Stimulated activated memory B cell treated with anti-CD40 and anti-IgM and Interleukin-4, amounts not matched to agents 10 μg/mL and 1 μg/mL and 100 μg/mL, for 72 hours (primary cell): Measurements from ENCODE around the gene IFITM5.
"Not testable (repeated sequence)": the region's sequence is repeated elsewhere in the genome, so short reads cannot be mapped to it uniquely, and the experiment has no call there.

ENCODE experiments used
- ATAC-seq: fragments of 150-1000 bp; cut with Tn5 transposase; 2 replicates; pipeline ENCODE4 v1.10.0; 2021
- H3K27ac Mint-ChIP-seq: one replicate; pipeline ENCODE4 v1.8.0; 2022; ENCODE audit warnings: mild to moderate bottlenecking, mixed read lengths
- H3K27me3 Mint-ChIP-seq: one replicate; pipeline ENCODE4 v1.8.0; 2022; ENCODE audit warnings: mixed read lengths
- H3K36me3 Mint-ChIP-seq: one replicate; pipeline ENCODE4 v1.8.0; 2022; ENCODE audit warnings: mixed read lengths
- H3K4me1 Mint-ChIP-seq: one replicate; pipeline ENCODE4 v1.8.0; 2022; ENCODE audit warnings: mixed read lengths
- H3K4me3 Mint-ChIP-seq: one replicate; pipeline ENCODE4 v1.8.0; 2022; ENCODE audit warnings: mild to moderate bottlenecking, moderate library complexity, mixed read lengths
- H3K9me3 Mint-ChIP-seq: one replicate; pipeline ENCODE4 v1.8.0; 2022; ENCODE audit warnings: mixed read lengths

The IFITM5 gene

GRCh38 chr11:331358-332060 lies 32.2 kb upstream of the IFITM5 start:
- H3K36me3 Mint-ChIP-seq, result no peaks in the 10 kb centered on the region
- no peak overlapping the region for H3K27ac Mint-ChIP-seq
- no peaks in the 10 kb centered on the region for H3K27me3 Mint-ChIP-seq
- ATAC-seq, result no peak
- H3K4me3 Mint-ChIP-seq, result peak overlapping the region; percentile 36
- H3K9me3 Mint-ChIP-seq, result no peaks in the 10 kb centered on the region
- peaks cover 51% of the 10 kb centered on the region for H3K4me1 Mint-ChIP-seq

GRCh38 chr11:330694-331357 lies 31.5 kb upstream of the IFITM5 start:
- Mint-ChIP-seq H3K4me3 (peak overlapping the region; percentile 36), H3K9me3 (no peaks in the 10 kb centered on the region), H3K27ac (peak overlapping the region; percentile 60), H3K4me1 (peaks cover 56% of the 10 kb centered on the region), H3K27me3 (no peaks in the 10 kb centered on the region), H3K36me3 (no peaks in the 10 kb centered on the region)
- peak; percentile 13 for ATAC-seq

- no peak for ATAC-seq
- peak overlapping the region; percentile 60 for H3K27ac Mint-ChIP-seq
- H3K4me3 Mint-ChIP-seq, result peak overlapping the region; percentile 23
- H3K27me3 Mint-ChIP-seq, result no peaks in the 10 kb centered on the region
- no peaks in the 10 kb centered on the region for H3K9me3 Mint-ChIP-seq
- H3K4me1 Mint-ChIP-seq, result peaks cover 57% of the 10 kb centered on the region
- H3K36me3 Mint-ChIP-seq, result no peaks in the 10 kb centered on the region
Observed at GRCh38 chr11:330307-330693, 31.0 kb upstream of the IFITM5 start.

- no peak overlapping the region for H3K4me3 Mint-ChIP-seq
- H3K27ac Mint-ChIP-seq, result peak overlapping the region; percentile 60
- no peak for ATAC-seq
- H3K4me1 Mint-ChIP-seq, result peaks cover 59% of the 10 kb centered on the region
- H3K9me3 Mint-ChIP-seq, result no peaks in the 10 kb centered on the region
- H3K36me3 Mint-ChIP-seq, result no peaks in the 10 kb centered on the region
- H3K27me3 Mint-ChIP-seq, result no peaks in the 10 kb centered on the region
Observed at GRCh38 chr11:329886-330253, 30.5 kb upstream of the IFITM5 start.

GRCh38 chr11:328516-329100 lies 29.3 kb upstream of the IFITM5 start:
- ATAC-seq, H3K27me3 Mint-ChIP-seq, H3K9me3 Mint-ChIP-seq, H3K36me3 Mint-ChIP-seq, H3K4me3 Mint-ChIP-seq: not testable (repeated sequence)
- peaks cover 63% of the 10 kb centered on the region for H3K4me1 Mint-ChIP-seq
- peak overlapping the region; percentile 60 for H3K27ac Mint-ChIP-seq

- Mint-ChIP-seq H3K36me3 (no peaks in the 10 kb centered on the region), H3K9me3 (no peaks in the 10 kb centered on the region), H3K27me3 (no peaks in the 10 kb centered on the region), H3K27ac (no peak overlapping the region), H3K4me1 (peaks cover 63% of the 10 kb centered on the region), H3K4me3 (no peak overlapping the region)
- no peak for ATAC-seq
Observed at GRCh38 chr11:328012-328411, 28.7 kb upstream of the IFITM5 start.

- ATAC-seq, result no peak
- peak overlapping the region; percentile 99 for H3K27ac Mint-ChIP-seq
- no peaks in the 10 kb centered on the region for H3K27me3 Mint-ChIP-seq
- H3K4me3 Mint-ChIP-seq, result peak overlapping the region; percentile 38
- H3K4me1 Mint-ChIP-seq, result peaks cover 58% of the 10 kb centered on the region
- H3K36me3 Mint-ChIP-seq, result no peaks in the 10 kb centered on the region
- no peaks in the 10 kb centered on the region for H3K9me3 Mint-ChIP-seq
Observed at GRCh38 chr11:327581-327923, 28.2 kb upstream of the IFITM5 start.

GRCh38 chr11:326842-327580 lies 27.7 kb upstream of the IFITM5 start:
- Mint-ChIP-seq H3K9me3 (no peaks in the 10 kb centered on the region), H3K36me3 (no peaks in the 10 kb centered on the region), H3K4me1 (peaks cover 58% of the 10 kb centered on the region), H3K27me3 (no peaks in the 10 kb centered on the region), H3K4me3 (peak overlapping the region; percentile 54), H3K27ac (peak overlapping the region; percentile 99)
- peak; percentile 86 for ATAC-seq

- Mint-ChIP-seq H3K36me3 (no peaks in the 10 kb centered on the region), H3K27ac (peak overlapping the region; percentile 99), H3K9me3 (no peaks in the 10 kb centered on the region), H3K4me1 (peaks cover 56% of the 10 kb centered on the region), H3K27me3 (no peaks in the 10 kb centered on the region), H3K4me3 (peak overlapping the region; percentile 54)
- ATAC-seq, result no peak
Observed at GRCh38 chr11:326592-326841, 27.2 kb upstream of the IFITM5 start.

- Mint-ChIP-seq H3K4me1 (peaks cover 51% of the 10 kb centered on the region), H3K27ac (peak overlapping the region; percentile 99), H3K9me3 (no peaks in the 10 kb centered on the region), H3K27me3 (no peaks in the 10 kb centered on the region), H3K36me3 (no peaks in the 10 kb centered on the region), H3K4me3 (no peak overlapping the region)
- no peak for ATAC-seq
Observed at GRCh38 chr11:325796-326591, 26.7 kb upstream of the IFITM5 start.

- H3K4me1 Mint-ChIP-seq, result peaks cover 49% of the 10 kb centered on the region
- not testable (repeated sequence) for H3K9me3 Mint-ChIP-seq
Observed at GRCh38 chr11:324593-325517, 25.5 kb upstream of the IFITM5 start.

GRCh38 chr11:324156-324555 lies 24.8 kb upstream of the IFITM5 start:
- H3K27me3 Mint-ChIP-seq, result no peaks in the 10 kb centered on the region
- no peak overlapping the region for H3K4me3 Mint-ChIP-seq
- H3K9me3 Mint-ChIP-seq, result no peaks in the 10 kb centered on the region
- no peaks in the 10 kb centered on the region for H3K36me3 Mint-ChIP-seq
- no peak for ATAC-seq
- H3K4me1 Mint-ChIP-seq, result peaks cover 48% of the 10 kb centered on the region
- H3K27ac Mint-ChIP-seq, result no peak overlapping the region

More at GRCh38 chr11:324593-325517, 25.5 kb upstream of the IFITM5 start:
- peak overlapping the region; percentile 99 for H3K27ac Mint-ChIP-seq
- not testable (repeated sequence) for H3K27me3 Mint-ChIP-seq, H3K36me3 Mint-ChIP-seq, H3K4me3 Mint-ChIP-seq, ATAC-seq

GRCh38 chr11:319888-320273 lies 20.6 kb upstream of the IFITM5 start:
- not testable (repeated sequence) for H3K9me3 Mint-ChIP-seq, H3K27me3 Mint-ChIP-seq, H3K36me3 Mint-ChIP-seq, ATAC-seq, H3K27ac Mint-ChIP-seq
- H3K4me3 Mint-ChIP-seq, result peak overlapping the region; percentile 57
- H3K4me1 Mint-ChIP-seq, result peaks cover 40% of the 10 kb centered on the region

GRCh38 chr11:319121-319887 lies 20.0 kb upstream of the IFITM5 start:
- peak; percentile 25 for ATAC-seq
- not testable (repeated sequence) for H3K27me3 Mint-ChIP-seq, H3K36me3 Mint-ChIP-seq, H3K27ac Mint-ChIP-seq, H3K9me3 Mint-ChIP-seq
- peaks cover 41% of the 10 kb centered on the region for H3K4me1 Mint-ChIP-seq
- H3K4me3 Mint-ChIP-seq, result peak overlapping the region; percentile 39
